ENCODE measurements around the gene RNF207. TPM values are rescaled to one million over a fixed set of nuclear protein-coding genes. Genes with fewer than 3 reads are reported as not detected.

Gene RNF207
- total and polyA plus RNA-seq, 2 of the 8 experiments (the other 6 are each of a cell fraction or from before 2014, with no cell fraction given): 3.9 to 5.4 TPM

GRCh38 chr1:6180707-6181311 lies 25.1 kb upstream of the RNF207 start (continued):
- no peak for TF ChIP-seq JUND (IDR thresholded peaks at IDR 0.05; ENCODE audit: low read length)
- TF ChIP-seq TAF1 (IDR thresholded peaks at IDR 0.05; ENCODE audit: low read depth, low read length): no peak
- no peak for TF ChIP-seq SP1 (IDR thresholded peaks at IDR 0.05; ENCODE audit: low read depth, low read length)
- peak; percentile 64; the same call in 1 of the 2 replicates for TF ChIP-seq SUZ12 (IDR thresholded peaks at IDR 0.05; ENCODE audit: low read length)
- TF ChIP-seq ATF3 (IDR thresholded peaks at IDR 0.05; ENCODE audit: insufficient read depth, low read depth, low read length): no peak
- peak; percentile 41; the same call in 1 of the 2 replicates for TF ChIP-seq MAX (IDR thresholded peaks at IDR 0.05)
- no peak for TF ChIP-seq CTBP2 (IDR thresholded peaks at IDR 0.05; ENCODE audit: borderline replicate concordance, insufficient read depth, insufficient read length, low read length)
- no peak for TF ChIP-seq GTF2F1 (IDR thresholded peaks at IDR 0.05; ENCODE audit: borderline replicate concordance, low read depth, low read length)
- no peak for TF ChIP-seq ASH2L (IDR thresholded peaks at IDR 0.05; ENCODE audit: low read length)
- peak; percentile 55; the same call in 1 of the 2 replicates for TF ChIP-seq YY1 (IDR thresholded peaks at IDR 0.05; ENCODE audit: low read depth, low read length)
- no peak for TF ChIP-seq NRF1 (IDR thresholded peaks at IDR 0.05; ENCODE audit: low read depth, low read length)
- TF ChIP-seq BCL11A (IDR thresholded peaks at IDR 0.05; ENCODE audit: low read depth in 2 of 2, low read length in 2 of 2): no peak
- no peak for TF ChIP-seq POU5F1 (IDR thresholded peaks at IDR 0.05; ENCODE audit: low read depth, low read length)
